C4-2B (cell line): ENCODE results near the gene TMEM229A.
"Not testable (repeated sequence)": the region's sequence is repeated elsewhere in the genome, so short reads cannot be mapped to it uniquely, and the experiment has no call there.

Source experiments
- H3K27ac ChIP-seq: fragments of 450-650 bp; 2 replicates; pipeline ENCODE4 v1.5.1; 2017
- CTCF ChIP-seq: fragments of 450-650 bp; conservative IDR thresholded peaks from 2 replicates; pipeline ENCODE4 v1.5.1; 2017; ENCODE audit warnings: mild to moderate bottlenecking
- ZFX ChIP-seq: fragments of 450-650 bp; IDR thresholded peaks from 2 replicates; pipeline ENCODE4 v1.6.1; 2017

Gene TMEM229A

DNA sequence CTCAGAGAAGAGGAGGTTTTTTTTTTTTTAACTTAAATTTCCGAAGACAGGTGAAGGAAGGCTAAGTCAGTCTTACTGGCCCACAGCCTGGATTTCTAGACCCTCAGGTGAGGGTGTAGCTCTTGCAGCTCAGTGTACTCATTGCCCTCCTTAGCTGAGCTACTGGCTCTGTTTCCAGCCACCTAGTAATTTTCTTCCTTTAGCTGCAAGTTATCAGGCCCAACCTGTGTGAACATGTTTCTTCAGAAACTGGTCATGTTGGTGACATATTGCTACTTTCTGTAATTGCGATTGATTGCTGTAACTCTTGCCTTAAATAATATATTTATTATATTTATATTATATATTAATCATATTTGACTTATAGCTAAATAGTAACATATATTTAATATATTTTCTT, 10.0 kb upstream of the TMEM229A start:
- no peak for TF ChIP-seq CTCF
- no peak for TF ChIP-seq ZFX

DNA sequence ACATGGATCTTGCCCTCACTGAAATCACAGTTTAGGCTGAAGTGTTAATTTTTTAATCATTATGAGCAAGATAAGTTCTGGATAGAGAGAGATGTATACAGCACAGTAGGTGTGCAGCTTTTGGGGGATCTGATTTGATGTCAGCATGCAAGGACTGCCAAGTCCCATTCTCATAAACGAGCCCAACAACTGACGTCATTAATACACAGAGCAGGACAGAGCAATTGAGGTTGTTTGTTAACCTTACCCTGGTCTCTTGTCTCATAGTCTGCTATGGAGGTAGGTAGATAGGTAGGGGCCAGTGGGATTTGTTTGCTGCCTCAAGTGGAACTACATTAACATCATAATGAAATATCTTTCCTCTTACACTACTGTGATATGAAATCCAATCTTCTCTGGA, 8.6 kb upstream of the TMEM229A start:
- TF ChIP-seq ZFX: no peak
- TF ChIP-seq CTCF: no peak
- no peak overlapping the region for H3K27ac ChIP-seq

More for the DNA sequence above, 10.0 kb upstream of the TMEM229A start:
- no peak overlapping the region for H3K27ac ChIP-seq

GRCh38 chr7:124037902-124038301, 5.0 kb upstream of the TMEM229A start:
- H3K27ac ChIP-seq: not testable (repeated sequence)

- no peak overlapping the region for H3K27ac ChIP-seq
- TF ChIP-seq ZFX (no peak), CTCF (no peak)
These were observed 2.8 kb upstream of the TMEM229A start for GRCh38 chr7:124035706-124036105.

- no peak for TF ChIP-seq CTCF
- no peak for TF ChIP-seq ZFX
- H3K27ac ChIP-seq: no peak overlapping the region
These were observed 1.9 kb upstream of the TMEM229A start for GRCh38 chr7:124034754-124035100.

DNA sequence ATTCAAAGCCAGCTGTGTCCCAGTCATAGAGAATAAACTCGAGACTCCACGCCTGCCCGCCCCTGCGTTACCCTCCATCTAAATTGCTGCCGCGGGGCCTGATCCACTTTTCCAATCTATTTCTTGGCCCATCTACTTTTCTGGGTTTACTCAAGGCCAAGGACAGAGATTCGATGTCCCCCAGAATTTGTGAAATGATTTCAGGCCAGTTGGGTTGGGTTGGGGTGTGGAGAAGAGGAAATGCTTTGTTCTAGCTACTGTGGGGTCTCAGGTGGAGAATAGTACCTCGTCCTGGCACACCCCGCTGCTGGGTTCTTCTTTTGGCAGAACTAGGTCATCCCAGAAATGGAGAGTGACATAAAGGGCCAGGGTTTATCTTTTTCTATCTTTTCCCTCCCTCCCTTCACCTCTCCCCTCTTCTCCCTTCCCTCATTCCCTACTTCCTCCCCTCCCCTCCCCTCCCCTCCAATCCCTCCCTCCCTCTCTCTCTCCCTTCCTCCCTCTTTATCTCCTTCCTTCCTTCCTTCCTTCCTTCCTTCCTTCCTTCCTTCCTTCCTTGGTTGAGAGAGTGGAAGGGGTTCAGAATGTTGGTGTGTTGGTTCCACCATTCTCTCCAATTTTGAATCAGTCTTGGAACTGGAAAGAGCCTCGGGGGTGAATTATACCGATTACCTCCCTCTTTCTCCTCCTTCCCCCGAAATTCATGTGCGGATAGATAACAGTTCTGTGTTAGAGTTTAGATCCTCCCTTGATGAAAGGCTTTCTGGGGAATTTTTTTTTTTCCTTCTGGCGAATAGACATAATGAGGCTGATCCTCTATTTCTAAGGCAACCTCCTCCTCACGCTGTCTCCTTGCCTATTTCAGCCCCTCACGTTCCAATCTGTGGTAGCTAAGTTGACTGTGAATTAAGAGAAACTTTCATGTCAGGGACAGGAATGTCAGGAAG, 1.2 kb upstream of the TMEM229A start:
- TF ChIP-seq ZFX (no peak), CTCF (no peak)

DNA sequence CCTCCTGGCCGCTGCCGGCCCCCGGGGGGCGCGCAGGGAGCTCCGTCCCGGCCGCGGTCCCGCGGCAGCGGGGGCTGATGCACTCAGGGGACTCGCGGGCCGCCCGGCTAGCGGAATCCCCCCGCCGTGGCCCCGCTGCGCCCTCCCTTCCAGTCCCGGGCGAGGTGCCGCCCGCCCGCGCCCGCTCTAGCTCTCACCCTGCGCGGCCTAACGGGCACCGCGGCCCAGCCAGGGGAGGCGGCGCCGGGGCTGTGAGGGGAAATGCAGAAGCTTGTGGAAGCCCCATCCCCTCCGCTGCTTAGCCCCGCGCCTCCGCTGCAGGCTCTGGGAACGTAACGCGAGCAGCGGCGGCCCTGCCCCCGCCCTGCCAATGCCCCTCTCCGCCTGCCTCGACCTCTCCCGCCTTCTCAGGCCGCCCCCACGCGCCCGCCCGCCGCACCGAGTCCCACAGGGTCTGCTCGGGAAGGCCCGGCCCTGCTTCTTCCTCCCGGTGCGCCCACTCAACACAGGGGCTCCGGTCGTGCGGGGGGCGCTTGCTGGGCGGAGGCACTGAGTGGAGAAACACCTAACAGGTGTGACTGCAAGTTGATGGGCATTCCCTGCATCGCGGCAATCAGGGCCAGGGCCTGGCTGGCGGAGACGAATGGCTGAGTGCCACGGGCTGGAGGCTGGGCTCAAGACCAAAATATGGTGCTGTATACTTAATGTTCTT, 384 bp upstream of the TMEM229A start:
- H3K27ac ChIP-seq: no peak overlapping the region
- TF ChIP-seq CTCF (no peak; the same call in 1 of the 2 replicates), ZFX (no peak)

More for the DNA sequence above, 1.2 kb upstream of the TMEM229A start:
- no peak overlapping the region for H3K27ac ChIP-seq
